22Rv1 (cell line): ENCODE results near the gene STARD9.

Experiments
- ZFX ChIP-seq: fragments of 450-650 bp; IDR thresholded peaks from 2 replicates; pipeline ENCODE4 v1.6.1; 2017; ENCODE audit warnings: antibody characterized with exemption, borderline replicate concordance
- TF ChIP-seq, protein P1 (sequence below): fragments of 450-650 bp; IDR thresholded peaks from 2 replicates; pipeline ENCODE4 v1.5.1; 2017; ENCODE audit warnings: mild to moderate bottlenecking

DNA sequence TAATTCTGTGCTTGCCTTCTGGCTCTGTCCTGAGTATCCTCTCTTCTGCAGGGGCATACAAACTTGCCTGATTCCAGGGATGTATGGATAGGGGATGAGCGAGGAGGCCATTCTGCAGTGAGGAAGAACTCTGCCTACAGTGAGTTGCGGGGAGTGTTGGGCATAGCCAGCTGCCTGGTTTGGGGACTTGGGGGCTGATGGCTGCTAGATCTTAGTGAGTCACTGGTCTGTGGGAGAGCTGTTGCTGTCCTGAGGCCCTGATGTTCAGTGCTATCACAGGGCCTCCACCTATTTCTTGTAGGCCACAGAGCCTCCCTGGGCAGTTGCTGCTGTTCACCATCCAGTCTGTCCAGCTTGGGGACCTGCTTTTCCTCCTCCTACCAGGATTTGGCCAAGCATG lies 141.2 kb downstream of the STARD9 start:
- TF ChIP-seq, protein P1, sequence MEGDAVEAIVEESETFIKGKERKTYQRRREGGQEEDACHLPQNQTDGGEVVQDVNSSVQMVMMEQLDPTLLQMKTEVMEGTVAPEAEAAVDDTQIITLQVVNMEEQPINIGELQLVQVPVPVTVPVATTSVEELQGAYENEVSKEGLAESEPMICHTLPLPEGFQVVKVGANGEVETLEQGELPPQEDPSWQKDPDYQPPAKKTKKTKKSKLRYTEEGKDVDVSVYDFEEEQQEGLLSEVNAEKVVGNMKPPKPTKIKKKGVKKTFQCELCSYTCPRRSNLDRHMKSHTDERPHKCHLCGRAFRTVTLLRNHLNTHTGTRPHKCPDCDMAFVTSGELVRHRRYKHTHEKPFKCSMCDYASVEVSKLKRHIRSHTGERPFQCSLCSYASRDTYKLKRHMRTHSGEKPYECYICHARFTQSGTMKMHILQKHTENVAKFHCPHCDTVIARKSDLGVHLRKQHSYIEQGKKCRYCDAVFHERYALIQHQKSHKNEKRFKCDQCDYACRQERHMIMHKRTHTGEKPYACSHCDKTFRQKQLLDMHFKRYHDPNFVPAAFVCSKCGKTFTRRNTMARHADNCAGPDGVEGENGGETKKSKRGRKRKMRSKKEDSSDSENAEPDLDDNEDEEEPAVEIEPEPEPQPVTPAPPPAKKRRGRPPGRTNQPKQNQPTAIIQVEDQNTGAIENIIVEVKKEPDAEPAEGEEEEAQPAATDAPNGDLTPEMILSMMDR: no peak
- TF ChIP-seq ZFX: no peak
